DMS79 (cell line): Measurements from ENCODE around the gene SETDB2.
"Not testable (repeated sequence)": the region's sequence is repeated elsewhere in the genome, so short reads cannot be mapped to it uniquely, and the experiment has no call there.

Experiments
- DNase-seq: peaks from one replicate; lab custom pipeline; 2025; lab: John Stamatoyannopoulos, UW

The SETDB2 gene

DNA sequence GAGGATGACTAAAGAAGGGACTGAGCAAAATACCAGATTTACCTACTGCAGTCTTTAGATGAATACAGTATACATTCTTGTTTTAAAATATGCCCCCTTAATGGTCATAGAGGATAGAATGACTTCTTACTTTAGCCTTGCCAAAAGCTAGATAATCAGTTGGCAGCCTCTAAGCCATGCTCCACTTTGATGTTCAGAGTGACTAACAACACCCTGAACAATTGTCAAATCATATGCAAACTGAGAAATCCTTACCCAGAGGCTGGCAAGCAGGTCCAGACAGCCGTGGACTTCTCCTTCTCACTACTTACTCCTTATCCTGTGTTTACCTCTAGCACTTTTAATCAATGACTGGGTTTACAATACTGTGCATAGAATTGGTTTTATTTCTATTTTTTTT lies 28.1 kb downstream of the SETDB2 start:
- DNase-seq, result no peak

DNA sequence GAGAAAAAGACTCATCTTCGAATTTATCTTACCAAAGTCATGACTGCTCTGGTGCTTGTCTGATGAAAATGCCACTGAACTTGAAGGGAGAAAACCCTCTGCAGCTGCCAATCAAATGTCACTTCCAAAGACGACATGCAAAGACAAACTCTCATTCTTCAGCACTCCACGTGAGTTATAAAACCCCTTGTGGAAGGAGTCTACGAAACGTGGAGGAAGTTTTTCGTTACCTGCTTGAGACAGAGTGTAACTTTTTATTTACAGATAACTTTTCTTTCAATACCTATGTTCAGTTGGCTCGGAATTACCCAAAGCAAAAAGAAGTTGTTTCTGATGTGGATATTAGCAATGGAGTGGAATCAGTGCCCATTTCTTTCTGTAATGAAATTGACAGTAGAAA lies 32.5 kb downstream of the SETDB2 start:
- no peak for DNase-seq

DNA sequence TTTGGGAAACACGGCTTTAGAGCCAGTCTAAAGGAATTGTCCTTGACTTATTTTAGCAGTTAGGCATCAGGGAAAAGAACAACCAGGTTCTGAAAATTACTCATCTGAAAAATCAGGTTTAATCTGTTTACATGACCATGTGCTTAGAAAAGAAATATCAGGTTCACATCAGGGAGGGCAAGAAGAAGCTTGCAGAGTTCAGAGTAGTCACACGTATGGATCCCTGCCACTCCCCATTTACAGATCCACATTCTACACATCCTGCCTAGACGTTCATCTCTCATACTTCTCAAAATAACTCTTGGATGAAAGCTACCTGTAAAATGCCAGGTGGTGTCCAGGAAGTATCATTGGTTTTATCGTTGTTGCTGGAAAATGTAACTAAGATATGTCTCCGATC lies 37.7 kb downstream of the SETDB2 start:
- DNase-seq, result no peak

DNA sequence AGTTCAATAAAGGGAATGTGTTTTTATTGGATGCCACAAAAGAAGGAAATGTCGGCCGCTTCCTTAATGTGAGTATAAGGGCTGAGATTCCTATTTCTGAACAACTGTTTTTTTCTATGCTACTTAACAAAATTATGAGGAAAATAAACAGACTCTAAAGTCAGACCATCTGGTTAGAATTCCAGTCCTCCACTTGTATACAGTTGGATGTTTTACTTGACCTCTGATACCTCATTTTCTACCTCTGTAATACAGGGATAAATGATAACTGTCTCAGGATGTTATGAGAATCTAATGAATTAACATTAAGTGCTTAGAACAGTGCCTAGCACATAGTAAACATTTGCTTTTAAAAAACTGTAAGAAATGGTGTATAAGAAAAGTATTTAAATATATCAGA lies 44.5 kb downstream of the SETDB2 start:
- no peak for DNase-seq

DNA sequence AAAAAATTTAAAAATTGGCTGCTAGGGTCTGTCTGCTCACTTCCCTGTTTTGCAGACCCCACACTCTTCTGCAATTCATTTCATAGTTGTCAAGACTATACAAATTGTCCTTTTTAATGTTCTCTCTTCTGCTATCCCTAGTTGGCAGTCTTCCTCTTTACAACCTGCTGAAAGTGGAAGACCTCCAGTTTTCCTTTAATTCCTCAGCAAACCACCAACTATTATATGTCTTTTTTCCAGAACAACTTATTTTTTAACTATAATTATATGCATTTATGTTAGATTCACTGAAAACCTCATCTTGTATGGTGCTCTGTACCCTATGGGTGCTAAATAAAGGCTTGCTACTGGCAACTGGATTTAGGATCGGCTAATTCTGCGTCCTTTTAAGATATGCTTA lies 50.6 kb downstream of the SETDB2 start:
- DNase-seq, result no peak

DNA sequence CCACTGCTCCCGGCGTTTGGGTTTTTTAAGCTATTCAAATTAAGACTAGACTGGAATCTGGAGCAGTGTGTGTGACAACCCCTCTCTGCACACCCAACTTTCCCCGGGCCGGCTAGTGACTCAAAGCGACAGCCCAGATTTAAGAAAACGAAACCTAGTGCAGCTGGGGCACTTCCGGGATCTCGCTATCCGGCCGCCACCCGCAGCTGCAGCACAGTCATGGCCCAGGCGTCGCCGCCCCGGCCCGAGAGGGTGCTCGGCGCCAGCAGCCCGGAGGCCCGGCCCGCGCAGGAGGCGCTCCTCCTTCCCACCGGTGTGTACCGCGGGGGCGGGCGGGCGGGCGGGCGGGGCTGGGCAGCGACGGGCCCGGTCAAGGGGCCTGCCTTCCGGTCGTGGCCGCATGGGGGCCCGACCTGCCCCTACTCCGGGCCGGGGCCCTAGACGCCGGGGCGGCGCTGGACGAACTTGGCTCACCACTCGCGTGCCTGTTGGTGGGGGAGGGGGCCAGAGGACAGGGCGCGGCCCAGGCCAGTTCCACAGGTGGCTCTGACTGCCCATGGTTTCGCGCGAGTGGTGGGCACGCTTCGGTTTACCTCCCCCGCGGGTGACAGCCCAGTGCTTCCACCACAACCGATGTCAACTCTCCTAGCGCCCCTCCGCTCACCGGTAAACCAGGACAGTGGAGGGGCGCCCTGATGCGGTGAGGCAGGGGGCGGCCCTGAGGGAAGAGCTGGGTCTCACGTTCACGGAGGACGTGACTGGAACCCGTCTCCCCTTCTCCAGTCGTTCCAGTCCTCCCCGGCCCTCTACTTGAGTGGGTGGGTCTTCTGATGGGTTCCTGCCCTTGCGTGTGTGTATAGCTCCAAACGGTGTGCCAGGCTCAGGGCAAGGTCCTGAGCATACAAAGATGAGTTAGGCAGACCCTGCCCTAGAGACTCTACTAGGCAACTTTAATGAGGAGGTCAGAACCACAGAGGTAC lies 52.0 kb downstream of the SETDB2 start, which contains the start of gene PHF11:
PHF11 (plus strand) TSS at position 171 of the 980 bp plus-strand sequence; CDS start at position 220, 49 bp downstream.
- no peak for DNase-seq

DNA sequence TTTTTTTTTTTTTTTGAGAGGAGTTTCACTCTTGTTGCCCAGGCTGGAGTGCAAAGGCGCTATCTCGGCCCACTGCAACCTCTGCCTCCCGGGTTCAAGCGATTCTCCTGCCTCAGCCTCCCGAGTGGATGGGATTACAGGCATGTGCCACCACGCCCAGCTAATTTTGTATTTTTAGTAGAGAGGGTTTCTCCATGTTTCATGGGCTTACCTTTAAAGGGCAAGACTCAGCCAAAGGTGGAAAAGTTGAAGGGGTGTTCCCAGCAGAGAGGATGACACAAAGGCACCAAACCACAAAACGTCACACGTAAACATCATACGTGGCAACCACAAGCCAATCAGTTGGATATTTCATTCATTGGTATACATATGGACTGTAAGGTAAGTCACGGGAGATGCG lies 52.8 kb downstream of the SETDB2 start:
- DNase-seq, result not testable (repeated sequence)

DNA sequence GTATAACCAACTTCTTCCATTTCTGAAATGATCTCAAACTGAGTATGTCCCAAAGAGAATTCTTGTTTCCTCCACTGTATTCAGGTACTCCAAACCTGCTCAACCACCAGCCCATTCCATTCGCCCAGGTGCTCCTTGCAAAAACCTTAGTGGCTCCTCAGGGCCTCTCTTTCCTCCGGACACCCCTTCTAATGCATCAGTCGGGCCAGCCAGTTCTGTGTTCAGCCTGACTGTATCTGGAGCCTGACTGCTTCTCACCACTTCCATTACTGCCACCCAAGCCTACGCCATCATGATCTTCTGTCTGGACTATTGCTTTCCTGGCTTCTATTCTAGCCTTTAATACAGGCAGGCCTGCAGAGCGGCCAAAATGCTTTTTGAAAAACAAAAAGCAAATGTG lies 53.2 kb downstream of the SETDB2 start:
- DNase-seq, result no peak

DNA sequence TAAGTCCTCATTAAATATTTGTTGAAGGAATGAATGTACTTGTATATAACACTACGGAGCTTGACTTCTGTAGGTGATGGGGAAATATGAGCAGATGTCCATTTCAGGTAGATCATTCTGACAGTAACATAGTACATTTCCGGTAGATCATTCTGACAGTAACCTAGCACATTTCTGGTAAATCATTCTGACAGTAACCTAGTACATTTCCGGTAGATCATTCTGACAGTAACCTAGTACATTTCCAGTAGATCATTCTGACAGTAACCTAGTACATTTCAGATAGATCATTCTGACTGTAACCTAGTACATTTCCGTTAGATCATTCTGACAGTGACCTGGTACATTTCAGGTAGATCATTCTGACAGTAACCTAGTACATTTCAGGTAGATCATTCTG lies 54.1 kb downstream of the SETDB2 start:
- no peak for DNase-seq

DNA sequence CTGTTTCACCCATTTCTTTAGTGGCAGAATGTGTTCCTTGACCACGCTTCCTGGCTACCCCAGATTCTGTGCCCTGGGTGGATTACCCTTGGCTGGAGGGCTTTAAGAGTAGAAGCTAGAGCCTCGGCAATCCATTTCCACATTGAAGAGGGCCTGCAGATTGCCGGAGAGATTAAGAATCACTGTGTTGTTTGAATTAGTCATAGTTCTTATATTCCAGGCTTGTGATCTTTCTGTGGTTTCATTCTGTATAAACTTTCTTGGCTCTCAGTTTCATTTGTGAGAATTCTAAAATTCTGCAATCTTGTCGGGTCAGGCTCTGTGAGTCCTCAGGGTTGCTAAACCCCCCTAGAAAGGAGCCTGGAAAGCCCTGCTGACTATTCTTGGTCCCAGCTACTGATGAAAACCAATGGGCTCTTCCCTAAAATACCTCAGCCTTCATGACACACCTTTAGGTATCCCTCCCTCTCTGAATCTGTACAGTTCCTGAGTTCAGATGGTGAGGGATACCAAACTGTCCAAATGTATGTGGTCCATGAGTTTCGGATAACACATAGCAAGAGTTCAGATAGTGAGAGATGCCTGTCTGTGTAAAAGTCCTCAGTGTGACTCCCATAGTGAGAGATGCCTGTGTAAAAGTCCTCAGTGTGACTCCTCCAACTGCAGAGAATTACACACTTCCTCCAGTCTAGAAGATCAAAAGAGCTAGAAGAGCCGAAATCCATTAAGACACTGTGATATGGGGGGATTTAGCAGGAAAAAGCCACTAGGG lies 56.0 kb downstream of the SETDB2 start:
- DNase-seq, result no peak

DNA sequence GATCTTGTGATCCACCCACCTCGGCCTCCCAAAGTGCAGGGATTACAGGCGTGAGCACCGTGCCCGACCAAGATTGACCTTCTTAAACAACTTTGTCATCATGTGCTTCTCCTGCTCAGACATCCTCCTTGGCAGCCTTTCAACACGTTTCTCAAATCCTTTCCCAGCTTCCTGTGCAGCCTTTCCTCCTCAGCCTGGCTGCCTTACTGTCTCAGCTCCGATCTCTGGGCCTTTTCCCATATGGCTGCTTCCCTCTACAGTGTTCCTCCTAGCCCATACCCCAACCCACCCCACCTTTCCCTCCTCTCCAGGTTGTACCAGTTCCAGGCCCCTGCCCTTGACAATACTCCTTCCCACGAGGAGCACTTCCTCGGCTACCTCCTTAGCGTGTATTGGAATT lies 58.9 kb downstream of the SETDB2 start:
- no peak for DNase-seq

DNA sequence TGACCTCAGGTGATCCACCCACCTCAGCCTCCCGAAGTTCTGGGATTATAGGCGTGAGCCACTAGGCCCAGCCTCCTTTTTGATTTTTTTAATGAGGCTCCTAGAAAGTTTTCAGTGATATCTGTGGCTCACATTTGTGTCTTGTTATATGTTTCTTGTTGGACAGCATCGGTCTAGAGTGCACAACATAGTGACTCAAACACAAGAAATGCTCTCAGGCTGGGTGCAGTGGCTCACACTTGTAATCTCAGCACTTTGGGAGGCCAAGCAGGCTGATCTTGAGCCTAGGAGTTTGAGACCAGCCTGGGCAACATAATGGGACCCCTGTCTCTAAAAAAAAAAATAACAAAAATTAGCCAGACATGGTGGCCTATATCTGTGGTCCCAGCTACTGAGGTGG lies 59.9 kb downstream of the SETDB2 start:
- no peak for DNase-seq

DNA sequence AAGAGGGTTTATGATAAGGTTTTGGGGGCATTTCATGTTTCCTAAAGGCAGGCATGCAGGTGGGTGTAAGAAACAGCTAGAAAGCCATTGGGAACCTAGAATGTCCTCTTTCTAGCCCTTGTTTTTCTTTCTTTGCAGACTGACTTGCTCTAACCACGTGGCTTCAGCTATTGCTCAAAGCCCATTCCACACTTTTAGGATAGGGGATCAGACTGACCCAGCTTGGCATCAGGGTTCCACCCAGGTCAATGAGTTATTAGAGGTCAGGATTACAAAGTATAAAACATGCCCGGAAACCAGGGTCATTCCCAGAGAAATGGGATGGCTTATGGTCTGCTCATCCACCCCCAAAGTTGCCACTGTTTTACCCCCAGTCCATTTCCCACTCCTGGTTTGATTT lies 68.5 kb downstream of the SETDB2 start:
- DNase-seq, result no peak

DNA sequence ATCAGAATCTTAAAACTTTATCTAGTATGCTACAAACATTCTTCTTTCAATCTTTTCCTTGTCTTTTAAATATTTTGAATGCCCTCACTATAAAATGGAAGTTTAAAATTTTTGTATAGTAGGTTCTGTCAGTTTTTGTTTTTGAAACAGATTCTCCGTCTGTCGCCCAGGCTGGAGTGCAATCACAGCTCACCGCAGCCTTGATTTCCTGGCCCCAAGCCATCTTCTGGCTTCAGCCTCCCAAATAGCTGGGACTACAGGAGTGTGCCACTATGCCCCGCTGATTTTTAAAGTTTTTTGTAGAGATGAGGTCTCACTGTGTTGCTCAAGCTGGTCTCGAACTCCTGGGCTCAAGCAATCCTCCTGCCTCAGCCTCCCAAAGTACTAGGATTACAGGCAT lies 72.4 kb downstream of the SETDB2 start:
- no peak for DNase-seq

DNA sequence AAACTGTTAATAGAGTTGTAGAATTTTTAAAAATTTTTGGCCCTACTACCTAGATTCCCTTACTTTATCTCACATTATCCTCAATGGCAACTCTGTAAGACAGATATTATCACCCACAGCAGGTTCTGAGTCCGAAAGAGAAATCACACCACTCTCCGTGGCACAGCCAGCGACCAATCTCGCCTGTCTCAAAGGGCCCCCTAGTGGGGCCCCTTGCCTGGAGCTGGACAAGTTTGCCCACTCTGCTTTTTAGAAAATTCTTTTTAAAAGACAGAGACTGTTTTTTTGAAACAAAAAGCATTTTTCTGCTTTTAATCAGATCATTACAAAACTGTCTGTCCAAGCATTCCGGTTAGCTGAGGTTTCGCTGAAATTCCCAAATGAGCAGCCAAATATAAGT lies 73.4 kb downstream of the SETDB2 start:
- DNase-seq, result no peak

DNA sequence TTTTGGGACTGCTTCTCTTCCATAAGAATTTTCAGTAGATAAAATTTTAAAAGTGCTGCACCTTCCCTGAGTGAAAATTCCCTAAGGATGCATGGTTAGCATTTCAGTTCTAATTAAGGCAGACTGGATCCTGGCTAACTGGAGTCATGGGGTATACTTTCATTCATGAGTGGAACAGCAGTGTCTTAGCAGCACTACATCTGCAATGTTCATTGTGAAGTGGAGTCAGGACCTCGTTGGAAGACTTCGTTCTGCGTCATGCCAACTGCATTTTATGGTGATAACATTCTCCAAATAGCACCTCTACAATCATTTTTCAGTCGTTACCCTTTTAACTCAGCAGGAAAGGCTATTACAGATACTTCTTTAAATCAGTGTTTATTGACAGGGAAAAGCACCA lies 77.2 kb downstream of the SETDB2 start:
- DNase-seq, result no peak

DNA sequence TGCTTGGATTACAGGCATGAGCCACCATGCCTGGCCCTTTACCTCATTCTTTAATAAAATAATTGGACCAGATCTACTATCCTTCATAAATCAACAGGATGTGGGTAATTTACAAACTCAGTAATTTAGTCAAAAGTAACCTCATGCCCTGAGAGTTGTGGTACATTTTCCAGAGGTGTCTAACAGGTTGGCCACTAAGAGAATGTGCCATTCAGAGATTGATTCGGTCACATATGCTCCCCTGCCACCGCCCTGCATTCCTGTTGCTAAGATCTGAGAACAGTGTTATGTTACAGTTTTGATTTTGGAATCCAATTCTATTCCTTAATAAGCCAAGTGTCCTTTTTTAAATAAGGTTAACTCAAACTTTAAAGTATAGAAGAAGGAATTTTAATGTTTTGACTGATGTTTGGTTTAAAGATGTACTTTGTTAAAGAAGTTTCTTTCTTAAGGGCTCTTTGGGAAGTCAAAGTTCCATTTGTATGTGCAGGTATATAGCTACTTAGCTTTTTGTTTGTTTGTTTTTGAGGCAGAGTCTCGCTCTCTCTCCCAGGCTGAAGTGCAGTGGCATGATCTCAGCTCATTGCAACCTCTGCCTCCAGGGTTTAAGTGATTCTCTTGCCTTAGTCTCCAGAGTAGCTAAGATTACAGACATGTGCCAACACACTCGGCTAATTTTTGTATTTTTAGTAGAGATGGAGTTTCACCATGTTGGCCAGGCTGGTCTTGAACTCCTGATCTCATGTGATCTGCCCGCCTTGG lies 80.8 kb downstream of the SETDB2 start:
- no peak for DNase-seq

DNA sequence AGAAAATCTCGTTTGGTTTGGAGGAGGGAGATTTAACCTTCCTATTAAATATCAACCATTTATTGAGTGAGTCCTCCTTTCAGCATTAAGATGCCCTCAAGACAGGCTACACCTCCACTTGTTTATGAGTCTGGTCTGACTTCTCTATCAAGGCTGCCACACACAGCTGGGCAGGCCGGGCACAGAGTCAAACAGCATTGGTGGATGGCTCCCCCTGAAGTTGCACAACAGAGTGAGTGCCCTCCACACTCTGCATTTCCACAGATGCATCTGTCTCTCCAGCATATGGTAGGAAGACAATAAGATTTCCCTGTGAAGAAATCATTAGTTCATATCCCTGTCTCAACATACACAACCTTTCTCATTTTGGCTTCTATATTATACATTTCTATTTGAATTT lies 83.0 kb downstream of the SETDB2 start:
- no peak for DNase-seq

DNA sequence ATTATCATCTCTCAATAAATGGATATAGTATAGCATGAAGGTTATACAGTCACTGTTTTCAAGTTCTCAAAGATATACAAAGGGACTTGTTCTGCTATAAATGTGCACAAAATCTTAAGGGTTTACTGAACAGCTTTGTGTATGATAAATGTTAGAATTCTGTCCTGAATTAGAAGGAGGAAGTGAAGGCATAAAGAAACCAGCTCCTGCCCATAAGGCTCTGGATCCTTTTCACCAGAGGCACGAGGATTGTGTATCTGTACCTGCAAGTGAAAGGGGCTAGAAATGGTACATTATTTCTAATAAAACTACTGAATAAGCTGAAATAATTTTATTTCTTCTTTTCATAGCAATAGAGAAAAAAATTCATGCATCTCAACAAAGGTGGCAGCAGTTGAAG lies 84.1 kb downstream of the SETDB2 start:
- no peak for DNase-seq

DNA sequence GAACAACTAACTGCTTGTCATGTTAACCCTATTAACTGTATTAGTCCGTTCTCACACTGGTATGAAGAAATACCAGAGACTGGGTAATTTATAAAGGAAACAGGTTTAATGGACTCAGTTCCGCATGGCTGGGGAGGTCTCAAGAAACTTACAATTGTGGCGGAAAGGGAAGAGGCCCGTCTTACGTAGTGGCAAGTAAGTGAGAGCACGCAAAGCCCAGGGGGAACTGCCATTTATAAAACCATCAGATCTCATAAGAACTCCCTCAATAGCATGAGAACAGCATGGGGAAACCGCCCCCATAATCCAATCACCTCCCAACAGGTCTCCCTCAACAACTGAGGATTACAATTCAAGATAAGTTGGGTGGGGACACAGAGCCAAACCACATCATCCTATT lies 86.4 kb downstream of the SETDB2 start:
- no peak for DNase-seq

DNA sequence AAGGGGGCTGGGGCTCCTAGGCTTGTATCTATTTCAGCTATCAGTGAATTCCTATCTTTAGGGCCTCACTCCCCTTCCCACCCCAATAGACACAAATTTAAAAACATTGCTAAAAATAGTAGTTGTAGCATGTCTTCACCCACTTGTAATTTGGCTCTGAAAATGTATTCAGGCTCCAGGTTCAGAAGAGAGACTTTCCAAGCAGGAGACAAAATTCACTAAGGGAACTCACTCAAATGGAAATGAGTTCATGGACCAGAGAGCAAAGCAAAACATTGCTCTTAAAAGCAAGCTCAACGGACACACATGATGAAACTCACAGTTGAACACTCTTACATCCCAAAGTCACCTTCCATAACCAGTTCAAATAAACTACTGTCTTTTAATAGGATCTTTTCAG lies 88.5 kb downstream of the SETDB2 start:
- DNase-seq, result no peak

DNA sequence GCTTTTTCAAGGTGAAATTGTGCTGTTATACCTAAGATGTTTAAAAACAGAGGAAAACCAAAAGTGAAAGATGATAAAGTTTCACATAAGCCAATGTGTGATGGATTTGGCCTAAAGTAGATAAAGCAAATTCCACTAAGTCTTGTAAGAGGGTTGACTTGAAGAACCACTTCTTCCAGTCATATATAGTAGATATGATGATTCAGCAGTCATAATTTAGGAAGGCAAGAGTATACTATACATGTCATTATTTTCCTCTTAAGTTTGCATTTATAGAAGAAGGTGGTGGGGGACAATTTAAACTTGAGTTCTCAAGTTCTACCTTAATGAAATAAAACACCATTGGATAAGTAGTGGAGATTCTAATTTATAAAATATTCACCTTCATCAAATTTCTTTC lies 88.9 kb downstream of the SETDB2 start:
- DNase-seq, result no peak
